GM19238 (cell line): Measurements from ENCODE around the gene WNK4.

Experiments
- DNase-seq: peaks from one replicate; pipeline ENCODE4 v3.0.0; 2011; ENCODE audit warnings: low spot score; ENCODE audit not compliant: insufficient read length

The WNK4 gene

GRCh38 chr17:42833767-42834422 is 53.5 kb downstream of the WNK4 start:
- no peak for DNase-seq

- DNase-seq, result no peak
These were observed 55.3 kb downstream of the WNK4 start for GRCh38 chr17:42835732-42836131.

- DNase-seq, result no peak
These were observed 61.7 kb downstream of the WNK4 start for GRCh38 chr17:42841975-42842685.

GRCh38 chr17:42843358-42843934 is 63.0 kb downstream of the WNK4 start:
- DNase-seq, result no peak

GRCh38 chr17:42844271-42844670 is 63.9 kb downstream of the WNK4 start, which contains the start of gene AOC2:
AOC2 (plus strand) TSS chr17:42844580; CDS start chr17:42844627, 47 bp downstream.
- no peak for DNase-seq

- DNase-seq, result no peak
These were observed 64.5 kb downstream of the WNK4 start for GRCh38 chr17:42844761-42845555.

GRCh38 chr17:42845556-42845917 is 65.1 kb downstream of the WNK4 start:
- DNase-seq, result no peak

- no peak for DNase-seq
These were observed 65.6 kb downstream of the WNK4 start for GRCh38 chr17:42845918-42846593.
